Stimulated activated CD4-positive, alpha-beta T cell treated with anti-CD3 and anti-CD28 coated beads, Interleukin-4, amount 100 ng/mL, for 48 hours (primary cell): Measurements from ENCODE around the gene HPS6.
"Not testable (repeated sequence)": the region's sequence is repeated elsewhere in the genome, so short reads cannot be mapped to it uniquely, and the experiment has no call there.

Experiments
- DNase-seq, 2 donors: peaks; one replicate each; pipeline ENCODE4 v3.0.0-alpha.2; 2020; ENCODE audit warnings: low read depth in 2 of 2

HPS6 gene

DNA sequence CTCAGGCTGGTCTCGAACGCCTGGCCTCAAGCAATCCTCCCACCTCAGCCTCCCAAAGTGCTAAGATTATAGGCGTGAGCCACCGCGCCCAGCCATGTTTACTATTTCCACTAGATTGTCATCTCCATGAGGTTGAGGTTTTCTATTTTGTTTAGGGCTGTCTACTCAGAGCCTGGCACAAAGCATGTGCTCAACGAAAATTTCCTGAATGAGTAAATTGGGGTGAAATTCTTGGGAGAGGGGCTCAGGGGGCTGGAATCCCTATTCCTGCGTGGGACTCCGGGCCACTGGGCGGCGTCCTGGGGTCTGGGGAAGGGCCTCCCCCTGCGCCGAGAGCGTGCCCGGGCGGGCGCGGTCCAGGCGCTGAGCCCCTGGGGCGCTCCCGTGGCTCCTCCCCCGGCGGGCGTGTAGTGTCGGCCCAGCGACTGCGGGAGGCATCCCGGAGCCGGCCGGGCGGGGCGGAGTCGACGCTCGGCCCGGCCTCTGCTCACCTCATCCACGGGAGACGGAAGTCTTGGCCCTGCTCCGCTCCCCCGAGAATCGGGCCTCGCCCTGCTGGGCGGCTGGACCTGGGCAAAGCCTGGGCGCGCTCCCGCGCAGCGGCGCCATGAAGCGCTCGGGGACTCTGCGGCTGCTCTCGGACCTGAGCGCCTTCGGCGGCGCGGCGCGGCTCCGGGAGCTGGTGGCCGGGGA lies at the start of gene HPS6:
Gene HPS6, plus strand, starts transcription at position 482 of the 693 bp plus-strand sequence. Its CDS starts 126 bp downstream, at position 608.
- peak; percentile 79 to 90 for DNase-seq

DNA sequence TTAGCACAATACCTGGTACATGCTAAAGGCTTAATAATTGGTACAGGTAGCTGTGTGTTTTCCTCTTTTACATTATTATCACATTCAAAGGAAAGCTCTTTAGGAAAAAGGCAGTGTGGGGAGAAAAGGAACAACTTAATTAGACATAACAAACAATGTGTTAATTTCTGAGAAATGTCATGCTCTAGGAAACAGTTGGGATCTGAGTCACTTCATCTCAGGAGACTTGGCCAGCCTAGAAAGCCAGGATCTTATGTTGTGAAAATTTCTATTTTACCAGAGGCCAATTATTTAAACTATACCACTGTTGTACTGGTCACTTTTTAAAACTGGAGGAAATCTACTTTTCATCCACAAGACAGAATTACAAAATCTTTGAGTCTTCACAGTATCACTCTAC lies 48.7 kb upstream of the HPS6 start:
- no peak for DNase-seq

DNA sequence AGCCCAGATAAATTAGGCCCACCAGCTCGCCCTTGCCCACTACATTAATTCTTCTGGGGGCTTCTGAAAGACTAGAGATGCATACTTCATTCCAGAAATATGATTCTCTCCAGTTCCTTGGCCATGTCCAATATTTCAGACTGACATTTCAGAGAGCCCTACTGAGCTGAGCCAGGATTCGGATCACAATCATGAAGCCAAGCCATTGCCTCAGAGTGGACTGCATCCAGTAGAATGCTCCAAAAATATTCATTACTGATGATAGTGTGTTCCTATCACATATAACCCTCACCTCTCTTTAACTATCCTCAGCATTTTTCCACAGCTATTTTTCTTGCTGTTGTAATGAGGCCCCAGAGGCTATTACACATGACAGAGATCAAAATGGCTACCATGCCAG lies 47.9 kb upstream of the HPS6 start:
- no peak for DNase-seq

DNA sequence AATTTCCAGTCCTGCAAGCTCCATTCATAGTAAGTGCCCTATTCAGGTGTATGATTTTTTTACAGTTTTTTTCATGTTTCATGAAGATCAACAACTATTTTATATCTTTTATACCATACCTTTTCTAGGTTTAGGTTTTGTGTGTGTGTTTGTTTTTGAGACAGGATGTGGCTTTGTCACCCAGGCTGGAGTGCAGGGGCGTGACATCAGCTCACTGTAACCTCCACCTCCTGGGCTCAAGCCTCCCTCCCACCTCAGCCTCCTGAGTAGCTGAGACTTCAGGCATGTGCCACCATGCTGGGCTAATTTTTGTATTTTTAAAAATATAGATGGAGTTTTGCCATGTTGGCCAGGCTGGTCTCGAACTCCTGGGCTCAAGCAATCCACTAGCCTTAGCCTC lies 44.2 kb upstream of the HPS6 start:
- no peak for DNase-seq

DNA sequence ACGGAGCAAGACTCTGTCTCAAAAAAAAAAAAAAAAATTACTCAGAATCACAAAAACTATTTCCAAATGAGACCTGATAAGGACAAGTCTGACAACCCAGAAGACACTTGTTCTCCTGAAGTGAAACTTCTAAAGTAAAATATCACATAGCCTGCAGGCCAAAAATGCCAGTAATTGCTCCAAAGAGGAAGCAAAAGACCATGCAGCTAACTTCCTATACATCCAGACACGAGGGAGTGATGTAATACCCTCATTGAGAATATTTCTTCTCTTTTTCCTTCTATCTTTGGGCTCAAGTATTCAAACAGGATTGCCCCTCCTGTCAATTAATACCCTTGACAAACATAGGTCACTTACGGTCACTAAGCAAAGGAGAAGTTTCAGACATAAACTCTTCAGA lies 40.4 kb upstream of the HPS6 start:
- no peak for DNase-seq

DNA sequence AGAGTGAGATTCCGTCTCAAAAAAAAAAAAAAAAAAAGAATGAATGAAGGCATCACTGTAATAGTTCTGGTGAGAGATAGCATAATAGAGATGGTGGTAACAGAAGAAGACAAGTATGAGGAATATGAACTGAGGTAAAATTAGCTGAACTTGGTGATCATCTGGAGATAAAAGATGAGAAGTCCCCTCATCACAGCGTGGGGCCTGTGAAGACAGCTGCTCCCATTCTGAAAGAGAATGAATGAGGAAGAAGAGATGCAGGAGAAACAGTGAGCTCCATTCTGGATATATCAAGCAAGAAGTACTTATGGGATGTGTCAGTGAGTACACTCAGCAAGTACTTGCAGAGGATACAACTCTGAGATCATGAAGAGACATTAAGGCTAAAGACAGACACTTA lies 37.9 kb upstream of the HPS6 start:
- no peak for DNase-seq

DNA sequence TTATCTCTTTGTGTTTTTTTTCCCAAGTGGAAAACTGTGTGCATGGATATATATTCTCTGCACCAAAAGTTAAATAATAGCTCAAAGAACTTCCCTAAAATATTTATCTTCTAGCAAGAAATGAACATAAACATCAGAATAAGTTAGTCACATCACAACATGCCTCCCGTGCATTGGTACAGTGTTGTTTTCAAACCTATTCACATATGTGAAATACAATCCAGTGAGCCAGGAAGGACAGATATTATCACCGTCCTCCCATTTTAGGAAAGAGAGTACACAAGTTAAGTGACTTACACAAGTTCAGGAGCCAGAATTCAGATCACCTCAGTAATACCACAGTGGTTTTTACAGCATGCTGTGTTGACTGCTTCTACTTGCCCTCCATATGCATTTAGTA lies 31.4 kb upstream of the HPS6 start:
- DNase-seq = no peak

DNA sequence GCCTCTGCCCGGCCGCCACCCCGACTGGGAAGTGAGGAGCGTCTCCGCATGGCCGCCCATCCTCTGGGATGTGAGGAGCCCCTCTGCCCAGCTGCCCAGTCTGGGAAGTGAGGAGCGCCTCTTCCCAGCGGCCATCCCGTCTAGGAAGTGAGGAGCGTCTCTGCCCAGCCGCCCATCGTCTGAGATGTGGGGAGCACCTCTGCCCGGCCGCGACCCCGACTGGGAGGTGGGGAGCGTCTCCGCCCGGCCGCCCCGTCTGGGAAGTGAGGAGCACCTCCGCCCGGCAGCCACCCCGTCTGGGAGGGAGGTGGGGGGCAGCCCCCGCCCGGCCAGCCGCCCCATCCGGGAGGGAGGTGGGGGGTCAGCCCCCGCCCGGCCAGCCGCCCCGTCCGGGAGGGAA lies 29.3 kb upstream of the HPS6 start:
- DNase-seq = not testable (repeated sequence)

DNA sequence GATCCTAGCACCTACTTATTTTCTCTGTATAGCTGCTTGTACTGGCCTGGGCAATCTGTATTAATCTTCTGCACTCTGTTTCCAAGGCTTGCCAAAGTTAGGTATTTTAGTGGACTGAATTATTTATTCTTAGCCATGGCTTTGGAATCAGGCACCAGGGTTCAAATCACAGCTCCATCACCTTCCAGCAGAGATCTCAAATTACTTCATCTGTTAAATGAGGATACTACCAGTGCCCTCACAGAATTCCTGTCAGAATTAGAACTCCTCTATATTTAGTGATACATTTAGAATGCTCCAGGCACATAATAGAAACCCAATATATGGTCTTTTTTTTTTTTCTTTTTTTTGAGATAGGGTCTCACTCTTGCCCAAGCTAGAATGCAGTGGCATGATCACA lies 26.7 kb upstream of the HPS6 start:
- DNase-seq = no peak

DNA sequence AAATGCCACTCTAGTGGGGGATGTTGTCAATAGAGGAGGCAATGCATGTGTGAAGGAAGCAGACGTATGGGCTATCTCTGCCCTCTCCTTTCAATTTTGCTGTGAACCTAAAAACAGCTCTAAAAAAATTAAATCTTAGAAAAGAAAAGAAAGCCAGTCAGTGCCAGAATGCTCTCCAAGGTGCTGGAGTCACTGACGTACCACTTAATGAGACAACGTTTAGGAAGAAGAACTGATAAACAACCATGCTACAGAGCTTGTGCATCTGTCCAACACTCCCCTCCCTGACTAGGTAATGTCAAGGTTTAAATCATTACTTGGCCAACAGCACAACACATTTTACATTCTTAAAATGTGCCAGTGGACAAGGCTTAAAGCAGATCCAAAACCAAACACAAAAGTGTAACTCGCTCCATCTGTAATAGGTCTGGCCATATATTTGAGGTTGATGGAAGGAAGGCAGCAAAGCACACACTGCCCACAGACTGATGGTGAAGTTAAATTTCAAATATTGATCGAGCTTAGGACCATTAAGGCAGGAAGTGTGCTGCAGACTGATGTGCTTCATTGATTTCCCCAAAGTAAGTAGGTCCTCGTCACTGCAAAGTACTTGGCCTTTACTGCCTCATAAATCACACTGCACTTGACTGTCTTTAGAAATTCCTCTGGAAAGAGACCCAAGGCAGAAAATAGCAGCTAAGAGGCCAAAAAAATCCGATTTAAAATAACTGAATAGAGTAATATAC lies 24.7 kb upstream of the HPS6 start:
- DNase-seq = no peak

DNA sequence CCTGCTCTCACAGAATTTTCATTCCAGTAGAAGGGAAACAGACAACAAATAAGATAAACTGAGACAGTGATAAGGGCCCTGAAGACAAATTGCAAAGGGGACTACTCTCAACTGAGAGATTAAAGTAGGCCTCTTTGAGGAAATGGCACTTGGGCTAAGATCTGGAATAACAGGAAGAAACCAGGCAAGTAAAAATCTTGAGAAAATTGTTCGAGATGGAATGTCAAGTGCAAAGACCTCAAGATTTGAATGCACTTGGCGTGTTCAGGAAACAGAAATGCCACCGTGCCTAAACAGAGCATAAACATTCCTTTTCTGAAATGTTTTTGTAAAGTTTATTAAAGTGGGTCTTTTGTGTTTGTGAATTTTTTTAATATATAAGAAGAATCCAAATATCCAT lies 19.9 kb upstream of the HPS6 start:
- DNase-seq = no peak

DNA sequence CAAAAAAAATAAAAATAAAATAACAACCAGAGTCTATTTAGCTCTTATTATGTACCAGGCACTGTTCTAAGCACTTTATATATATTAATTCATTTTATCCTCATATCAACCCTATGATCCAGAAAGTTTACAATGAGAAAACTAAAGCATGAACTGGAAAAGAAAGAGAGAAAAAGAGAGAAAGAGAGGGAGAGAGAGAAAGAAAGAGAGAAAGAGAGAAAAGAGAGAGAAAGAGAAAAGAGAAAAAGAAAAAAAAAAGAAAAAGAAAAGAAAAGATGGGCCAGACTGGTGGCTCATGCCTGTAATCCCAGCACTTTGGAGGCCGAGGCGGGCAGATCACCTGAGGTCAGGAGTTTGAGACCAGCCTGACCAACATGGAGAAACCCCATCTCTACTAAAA lies 19.1 kb upstream of the HPS6 start:
- DNase-seq = no peak

DNA sequence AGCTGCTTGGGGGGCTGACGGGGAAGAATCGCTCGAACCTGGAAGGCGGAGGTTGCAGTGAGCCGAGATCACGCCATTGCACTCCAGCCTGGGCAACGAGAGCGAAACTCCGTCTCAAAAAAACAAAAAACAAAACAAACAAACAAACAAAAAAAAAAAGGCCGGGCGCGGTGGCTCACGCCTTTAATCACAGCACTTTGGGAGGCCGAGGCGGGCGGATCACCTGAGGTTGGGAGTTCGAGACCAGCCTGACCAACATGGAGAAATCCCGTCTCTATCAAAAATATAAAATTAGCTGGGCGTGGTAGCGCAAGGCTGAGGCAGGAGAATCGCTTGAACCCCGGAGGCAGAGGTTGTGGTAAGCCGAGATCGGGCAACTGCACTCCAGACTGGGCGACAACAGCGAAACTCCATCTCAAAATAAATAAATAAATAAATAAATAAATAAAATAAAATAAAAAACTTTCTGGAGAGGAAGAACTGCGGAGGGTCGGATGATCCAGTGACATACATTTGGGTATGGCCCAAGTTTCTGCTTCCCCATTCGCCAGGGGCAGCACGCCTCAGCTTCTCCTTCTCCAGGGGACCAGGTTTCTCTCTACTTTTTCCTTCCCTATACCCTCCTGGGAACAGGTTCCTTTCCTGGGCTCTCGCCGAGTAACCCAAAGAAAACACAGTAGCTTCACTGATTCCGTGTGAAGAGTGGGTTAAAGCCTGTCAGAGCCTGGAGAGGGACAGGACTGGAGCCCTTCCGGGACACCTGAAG lies 10.1 kb upstream of the HPS6 start:
- not testable (repeated sequence) for DNase-seq

DNA sequence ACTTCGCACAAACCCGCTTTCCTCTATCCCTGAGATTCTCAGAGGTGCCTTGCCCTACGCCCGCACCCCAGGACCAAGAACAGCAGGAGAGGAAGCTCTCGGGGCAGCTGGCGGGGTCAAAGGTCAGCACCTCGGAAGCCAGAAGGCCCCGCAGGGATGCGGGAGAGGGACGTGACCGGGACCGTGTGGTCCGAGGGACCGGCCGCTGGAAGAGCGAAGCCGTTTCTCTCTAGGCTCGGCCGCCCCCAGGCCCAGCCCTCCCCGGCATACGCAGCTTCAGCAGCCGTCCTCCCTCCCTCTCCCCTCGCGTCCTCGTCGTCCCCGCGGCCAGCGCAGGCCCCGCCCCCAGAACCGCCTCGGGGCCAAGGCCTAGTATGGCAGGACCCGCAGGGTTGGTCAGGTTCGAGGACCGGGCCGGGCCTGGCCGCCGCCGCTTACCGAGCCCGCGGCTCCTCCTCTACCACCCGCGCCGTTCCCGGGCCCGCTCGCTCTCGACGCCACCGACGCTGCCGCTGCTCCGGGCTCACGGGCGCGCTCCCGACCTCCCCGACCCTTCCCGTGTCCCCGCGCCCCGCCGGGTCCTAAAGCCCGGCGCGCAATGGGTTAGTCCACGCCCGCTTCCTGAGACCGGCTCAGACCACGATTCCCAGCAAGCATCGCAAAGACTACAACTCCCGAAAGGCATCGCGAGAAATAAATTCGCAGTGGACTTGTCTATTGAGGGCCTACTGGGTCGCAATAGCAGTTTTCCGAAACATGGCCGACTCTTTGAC lies 9.3 kb upstream of the HPS6 start, which contains the start of gene ARMH3:
Gene ARMH3, minus strand, starts transcription at position 527 of the 773 bp plus-strand sequence. CDS start 16,059 bp downstream, outside the sequence.
- DNase-seq = peak; percentile 81 to 89

DNA sequence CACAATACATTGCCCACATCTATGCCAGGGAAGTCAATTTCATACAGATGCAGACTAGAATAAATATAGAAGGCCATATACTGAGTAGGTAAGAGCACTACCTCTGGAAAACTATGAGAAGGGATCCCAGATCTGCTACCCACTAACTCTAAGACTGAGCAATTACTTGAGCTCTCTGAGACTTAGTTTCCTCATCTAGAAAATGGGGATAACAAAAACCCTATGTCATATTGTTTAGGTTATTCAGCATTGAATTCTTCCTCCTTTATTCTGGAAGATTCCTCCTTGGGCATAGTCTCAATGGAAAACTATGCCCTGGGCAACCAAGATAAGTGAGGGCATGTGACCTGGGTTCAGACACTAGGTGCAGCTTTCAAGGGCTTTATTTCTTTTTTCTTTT lies 5.2 kb upstream of the HPS6 start:
- no peak for DNase-seq

DNA sequence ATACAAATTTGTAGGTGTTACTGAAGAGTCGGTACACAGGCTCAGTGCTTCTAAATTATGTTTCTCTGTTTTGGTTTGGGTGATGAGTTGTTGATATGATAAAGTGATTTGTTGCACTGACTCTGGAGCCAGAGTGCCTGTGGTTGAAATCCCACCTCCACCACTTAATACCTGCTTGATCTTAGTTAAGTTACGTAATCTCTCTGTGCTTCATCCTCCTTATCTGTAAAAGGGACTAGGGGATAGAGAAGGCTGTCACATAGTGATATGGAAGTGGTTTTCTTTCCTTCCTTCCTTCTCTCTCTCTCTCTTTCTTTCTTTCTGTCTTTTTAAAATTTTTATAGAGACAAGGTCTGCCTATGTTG lies 664 bp upstream of the HPS6 start:
- no peak for DNase-seq

DNA sequence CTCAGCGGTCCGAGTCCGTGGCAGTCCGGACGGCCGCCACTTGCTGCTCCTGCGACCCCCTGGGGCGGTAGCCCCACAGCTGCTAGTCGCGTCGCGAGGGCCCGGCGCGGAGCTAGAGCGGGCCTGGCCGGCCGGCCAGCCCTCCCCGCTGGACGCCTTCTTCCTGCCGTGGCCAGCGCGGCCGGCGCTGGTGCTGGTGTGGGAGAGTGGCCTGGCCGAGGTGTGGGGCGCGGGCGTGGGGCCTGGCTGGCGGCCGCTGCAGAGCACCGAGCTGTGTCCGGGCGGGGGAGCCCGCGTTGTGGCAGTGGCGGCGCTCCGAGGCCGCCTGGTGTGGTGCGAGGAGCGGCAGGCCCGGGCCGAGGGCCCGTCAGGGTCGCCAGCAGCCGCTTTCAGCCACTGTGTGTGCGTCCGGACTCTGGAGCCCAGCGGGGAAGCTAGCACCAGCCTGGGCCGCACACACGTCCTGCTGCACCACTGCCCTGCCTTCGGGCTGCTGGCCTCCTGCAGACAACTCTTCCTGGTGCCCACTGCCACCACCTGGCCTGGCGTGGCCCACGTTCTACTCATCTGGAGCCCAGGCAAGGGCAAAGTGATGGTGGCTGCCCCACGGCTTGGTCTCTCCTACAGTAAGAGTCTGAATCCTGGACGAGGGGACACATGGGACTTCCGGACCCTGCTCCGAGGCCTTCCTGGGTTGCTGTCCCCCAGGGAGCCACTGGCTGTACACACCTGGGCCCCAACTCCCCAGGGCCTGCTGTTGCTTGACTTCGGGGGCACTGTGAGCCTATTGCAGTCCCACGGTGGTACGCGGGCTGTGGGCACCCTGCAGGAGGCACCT lies 631 bp downstream of the HPS6 start:
- no peak for DNase-seq

DNA sequence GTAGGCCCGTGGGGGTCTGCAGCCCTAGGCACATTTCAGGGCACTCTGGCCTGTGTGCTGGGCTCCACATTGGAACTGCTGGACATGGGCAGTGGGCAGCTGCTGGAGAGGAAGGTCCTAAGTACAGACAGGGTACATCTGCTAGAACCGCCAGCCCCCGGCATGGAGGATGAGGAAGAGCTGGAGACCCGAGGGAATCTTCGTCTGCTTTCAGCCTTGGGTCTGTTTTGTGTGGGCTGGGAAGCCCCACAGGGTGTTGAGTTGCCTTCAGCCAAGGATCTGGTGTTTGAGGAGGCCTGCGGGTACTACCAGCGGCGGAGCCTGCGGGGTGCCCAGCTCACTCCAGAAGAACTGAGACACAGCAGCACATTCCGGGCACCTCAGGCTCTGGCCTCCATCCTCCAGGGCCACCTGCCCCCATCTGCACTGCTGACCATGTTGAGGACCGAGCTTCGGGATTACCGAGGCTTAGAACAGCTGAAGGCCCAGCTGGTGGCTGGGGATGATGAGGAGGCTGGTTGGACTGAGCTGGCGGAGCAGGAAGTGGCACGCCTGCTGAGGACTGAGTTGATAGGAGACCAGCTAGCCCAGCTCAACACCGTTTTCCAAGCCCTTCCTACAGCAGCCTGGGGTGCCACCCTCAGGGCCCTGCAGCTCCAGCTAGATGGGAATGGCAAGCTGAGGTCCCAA lies 1.4 kb downstream of the HPS6 start:
- no peak for DNase-seq

DNA sequence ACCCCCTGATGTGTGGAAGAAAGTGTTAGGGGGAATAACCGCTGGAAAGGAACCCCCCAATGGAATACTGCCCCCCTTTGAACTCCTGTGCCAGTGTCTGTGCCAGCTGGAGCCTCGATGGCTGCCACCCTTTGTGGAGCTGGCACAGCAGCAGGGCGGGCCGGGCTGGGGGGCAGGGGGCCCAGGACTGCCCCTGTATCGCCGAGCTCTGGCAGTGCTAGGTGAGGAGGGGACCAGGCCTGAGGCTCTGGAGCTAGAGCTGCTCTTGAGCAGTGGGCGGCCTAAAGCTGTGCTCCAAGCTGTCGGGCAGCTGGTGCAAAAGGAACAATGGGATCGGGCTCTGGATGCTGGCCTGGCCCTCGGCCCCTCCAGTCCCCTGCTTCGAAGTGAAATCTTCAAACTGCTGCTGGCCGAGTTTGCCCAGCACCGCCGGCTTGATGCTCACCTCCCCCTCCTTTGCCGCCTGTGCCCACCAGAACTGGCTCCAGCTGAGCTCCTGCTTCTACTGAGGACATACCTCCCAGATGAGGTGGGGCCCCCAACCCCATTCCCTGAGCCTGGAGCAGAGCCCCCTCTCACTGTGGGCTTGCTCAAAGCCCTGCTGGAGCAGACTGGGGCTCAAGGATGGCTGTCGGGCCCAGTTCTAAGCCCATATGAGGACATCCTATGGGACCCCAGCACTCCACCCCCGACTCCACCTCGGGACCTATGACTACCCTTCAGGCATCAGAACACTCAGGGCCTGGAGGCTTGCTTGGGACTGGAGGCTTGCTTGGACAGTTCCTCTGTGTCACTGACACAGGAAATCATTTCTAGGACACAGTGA lies 2.2 kb downstream of the HPS6 start:
- no peak for DNase-seq

DNA sequence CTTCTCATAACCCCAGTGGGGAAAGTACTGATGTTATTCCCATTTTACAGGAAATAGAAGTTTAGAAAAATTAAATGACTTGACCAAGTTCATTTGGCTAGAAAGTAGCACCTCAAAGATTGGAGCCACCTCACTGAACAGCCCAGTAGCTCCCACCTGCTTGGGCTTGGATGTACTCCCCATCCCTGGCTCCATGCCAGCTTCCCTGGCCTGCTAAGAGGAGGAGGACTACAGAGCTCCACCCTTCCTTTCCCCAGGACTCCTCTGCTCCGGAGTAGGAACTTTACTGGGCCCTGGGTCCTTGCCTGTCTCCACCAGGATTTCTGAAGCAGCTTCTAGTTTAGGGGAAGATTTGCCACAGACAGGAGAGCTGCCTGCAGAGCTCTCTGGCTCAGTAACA lies 3.1 kb downstream of the HPS6 start:
- no peak for DNase-seq
